Measurements from ENCODE around the gene NR2F2. TPM values are rescaled to one million over a fixed set of nuclear protein-coding genes. Genes with fewer than 3 reads are reported as not detected.

NR2F2 gene
- total and polyA plus RNA-seq, 8 donors: 7.0 to 25.6 (median 14.0) TPM

- no peaks in the 10 kb centered on the region for H3K36me3 ChIP-seq
These were observed 5.7 kb downstream of the NR2F2 start for GRCh38 chr15:96336108-96336595.

GRCh38 chr15:96336596-96337364 lies 6.3 kb downstream of the NR2F2 start:
- Histone ChIP-seq H3K4me1 (peaks cover 0 to 6% (median 4%) of the 10 kb centered on the region in 3 donors), H3K27ac (peak overlapping the region in 3 of 4 donors; percentile 12 to 95 (median 90)), H3K9me3 (no peaks in the 10 kb centered on the region), H3K27me3 (no peaks in the 10 kb centered on the region), H3K4me3 (peak overlapping the region; percentile 5 to 65 (median 58)), H3K36me3 (no peaks in the 10 kb centered on the region)
- intact Hi-C loops (cut with DNase I): loop anchor here in 1 of 3 donors (10.0 kb wide), 1 partner anchor 62 kb away; no protein-coding TSS in a partner anchor
- peak in 2 of 4 donors; percentile 4 to 16 for ATAC-seq
- WGBS, 2 donors: 3 to 5% methylated on average over 9 of the region's 9 CpGs
- no peak for TF ChIP-seq CTCF (IDR thresholded peaks at IDR 0.05)
- DNase-seq: no peak
- FAIRE-seq: no peak

More at GRCh38 chr15:96336108-96336595, 5.7 kb downstream of the NR2F2 start:
- Histone ChIP-seq H3K9me3 (no peaks in the 10 kb centered on the region), H3K27me3 (no peaks in the 10 kb centered on the region), H3K4me1 (peaks cover 0 to 6% (median 4%) of the 10 kb centered on the region in 3 donors), H3K4me3 (peak overlapping the region; percentile 5 to 65 (median 58)), H3K27ac (peak overlapping the region in 2 of 4 donors; percentile 90 to 95)
- 1 to 2% methylated on average over 7 of the region's 7 CpGs for WGBS, 2 donors
- DNase-seq (no peak), FAIRE-seq (no peak), ATAC-seq (no peak)
- intact Hi-C loops (cut with DNase I): loop anchor here in 1 of 3 donors (10.0 kb wide), 1 partner anchor 61 kb away; no protein-coding TSS in a partner anchor
- TF ChIP-seq CTCF (IDR thresholded peaks at IDR 0.05): no peak

- Histone ChIP-seq H3K4me1 (peaks cover 0 to 6% (median 4%) of the 10 kb centered on the region in 3 donors), H3K27ac (peak overlapping the region in 3 of 4 donors; percentile 12 to 95 (median 90)), H3K36me3 (no peaks in the 10 kb centered on the region), H3K4me3 (peak overlapping the region; percentile 2 to 65 (median 58)), H3K27me3 (no peaks in the 10 kb centered on the region), H3K9me3 (no peaks in the 10 kb centered on the region)
- ATAC-seq: no peak
- no peak for TF ChIP-seq CTCF (IDR thresholded peaks at IDR 0.05)
- FAIRE-seq: no peak
- intact Hi-C loops (cut with DNase I): loop anchor here in 1 of 3 donors (10.0 kb wide), 1 partner anchor 63 kb away; no protein-coding TSS in a partner anchor
- DNase-seq: no peak
- WGBS, 2 donors: 10 to 11% methylated on average over 14 of the region's 14 CpGs
These were observed 7.0 kb downstream of the NR2F2 start for GRCh38 chr15:96337365-96338023.

- intact Hi-C loops (cut with DNase I): loop anchor here in 1 of 3 donors (10.0 kb wide), 1 partner anchor 63 kb away; no protein-coding TSS in a partner anchor
- 13 to 23% methylated on average over 5 of the region's 5 CpGs for WGBS, 2 donors
- Histone ChIP-seq H3K4me1 (peaks cover 0 to 6% (median 4%) of the 10 kb centered on the region in 3 donors), H3K27me3 (no peaks in the 10 kb centered on the region), H3K27ac (peak overlapping the region in 2 of 4 donors; percentile 90 to 95), H3K4me3 (peak overlapping the region in 3 of 4 donors; percentile 5 to 64 (median 52)), H3K9me3 (no peaks in the 10 kb centered on the region), H3K36me3 (no peaks in the 10 kb centered on the region)
- TF ChIP-seq CTCF (IDR thresholded peaks at IDR 0.05): no peak
- FAIRE-seq (no peak), DNase-seq (no peak), ATAC-seq (no peak)
These were observed 7.7 kb downstream of the NR2F2 start for GRCh38 chr15:96338074-96338765.
